Activated T-helper 17 cell treated with anti-CD3 and anti-CD28 coated beads, Interleukin-2, amount 50 U/mL, for 72 hours (primary cell): ENCODE data around the gene ABCA6. TPM values are rescaled to one million over a fixed set of nuclear protein-coding genes. Genes with fewer than 3 reads are reported as not detected.
"Not testable (repeated sequence)": the region's sequence is repeated elsewhere in the genome, so short reads cannot be mapped to it uniquely, and the experiment has no call there.

Experiments
- ATAC-seq: fragments of 150-1000 bp; cut with Tn5 transposase; replicated peaks from 2 replicates; pipeline ENCODE4 v1.10.0; 2021; ENCODE audit warnings: mild to moderate bottlenecking, moderate library complexity
- H3K27ac Mint-ChIP-seq: one replicate; pipeline ENCODE4 v1.8.0; 2022; ENCODE audit warnings: mixed read lengths
- H3K27me3 Mint-ChIP-seq: one replicate; pipeline ENCODE4 v1.8.0; 2022; ENCODE audit warnings: mixed read lengths
- H3K36me3 Mint-ChIP-seq: one replicate; pipeline ENCODE4 v1.8.0; 2022; ENCODE audit warnings: low read depth, mild to moderate bottlenecking, mixed read lengths
- H3K4me1 Mint-ChIP-seq: one replicate; pipeline ENCODE4 v1.8.0; 2022; ENCODE audit warnings: mixed read lengths
- H3K4me3 Mint-ChIP-seq: one replicate; pipeline ENCODE4 v1.8.0; 2022; ENCODE audit warnings: mild to moderate bottlenecking, mixed read lengths
- H3K9me3 Mint-ChIP-seq: one replicate; pipeline ENCODE4 v1.8.0; 2022; ENCODE audit warnings: mixed read lengths
- total RNA-seq, 2 donors: library from RNA; stranded (reverse); gene quantifications; one replicate each; pipeline ENCODE4 v1.2.3, GENCODE V29; 2022

Gene ABCA6
- total RNA-seq, 2 donors from 2014 or later, result 0.24 to 0.90 TPM

GRCh38 chr17:69105907-69106730 is 35.6 kb downstream of the ABCA6 start:
- H3K27me3 Mint-ChIP-seq, result no peaks in the 10 kb centered on the region
- ATAC-seq, result no peak
- H3K9me3 Mint-ChIP-seq, result no peaks in the 10 kb centered on the region
- no peak overlapping the region for H3K4me3 Mint-ChIP-seq
- H3K36me3 Mint-ChIP-seq, result no peaks in the 10 kb centered on the region
- no peak overlapping the region for H3K27ac Mint-ChIP-seq
- no peaks in the 10 kb centered on the region for H3K4me1 Mint-ChIP-seq

- no peak overlapping the region for H3K4me3 Mint-ChIP-seq
- no peaks in the 10 kb centered on the region for H3K9me3 Mint-ChIP-seq
- no peaks in the 10 kb centered on the region for H3K36me3 Mint-ChIP-seq
- no peak overlapping the region for H3K27ac Mint-ChIP-seq
- no peaks in the 10 kb centered on the region for H3K27me3 Mint-ChIP-seq
- ATAC-seq, result no peak
- H3K4me1 Mint-ChIP-seq, result no peaks in the 10 kb centered on the region
Observed at GRCh38 chr17:69103557-69104233, 38.0 kb downstream of the ABCA6 start.

- no peaks in the 10 kb centered on the region for H3K9me3 Mint-ChIP-seq
- ATAC-seq, result no peak
- no peaks in the 10 kb centered on the region for H3K36me3 Mint-ChIP-seq
- H3K4me3 Mint-ChIP-seq, result no peak overlapping the region
- H3K27ac Mint-ChIP-seq, result no peak overlapping the region
- H3K27me3 Mint-ChIP-seq, result no peaks in the 10 kb centered on the region
- H3K4me1 Mint-ChIP-seq, result no peaks in the 10 kb centered on the region
Observed at GRCh38 chr17:69098625-69099024, 43.1 kb downstream of the ABCA6 start.

- no peak overlapping the region for H3K4me3 Mint-ChIP-seq
- H3K27me3 Mint-ChIP-seq, result peaks cover 5% of the 10 kb centered on the region
- no peaks in the 10 kb centered on the region for H3K4me1 Mint-ChIP-seq
- no peaks in the 10 kb centered on the region for H3K36me3 Mint-ChIP-seq
- no peak for ATAC-seq
- no peak overlapping the region for H3K27ac Mint-ChIP-seq
- no peaks in the 10 kb centered on the region for H3K9me3 Mint-ChIP-seq
Observed at GRCh38 chr17:69096541-69096940, 45.2 kb downstream of the ABCA6 start.

GRCh38 chr17:69093995-69094394 is 47.7 kb downstream of the ABCA6 start:
- Mint-ChIP-seq H3K27me3 (peaks cover 5% of the 10 kb centered on the region), H3K27ac (no peak overlapping the region), H3K4me1 (no peaks in the 10 kb centered on the region), H3K9me3 (no peaks in the 10 kb centered on the region), H3K4me3 (no peak overlapping the region), H3K36me3 (no peaks in the 10 kb centered on the region)
- ATAC-seq, result no peak

- Mint-ChIP-seq H3K36me3 (no peaks in the 10 kb centered on the region), H3K4me1 (no peaks in the 10 kb centered on the region), H3K27me3 (peaks cover 5% of the 10 kb centered on the region), H3K9me3 (peaks cover 4% of the 10 kb centered on the region), H3K4me3 (no peak overlapping the region), H3K27ac (no peak overlapping the region)
- ATAC-seq, result no peak
Observed at GRCh38 chr17:69093279-69093789, 48.4 kb downstream of the ABCA6 start.

GRCh38 chr17:69090365-69090764 is 51.3 kb downstream of the ABCA6 start:
- H3K36me3 Mint-ChIP-seq, result no peaks in the 10 kb centered on the region
- no peak overlapping the region for H3K27ac Mint-ChIP-seq
- H3K4me1 Mint-ChIP-seq, result no peaks in the 10 kb centered on the region
- peaks cover 4% of the 10 kb centered on the region for H3K9me3 Mint-ChIP-seq
- H3K4me3 Mint-ChIP-seq, result no peak overlapping the region
- no peak for ATAC-seq
- H3K27me3 Mint-ChIP-seq, result peaks cover 5% of the 10 kb centered on the region

- Mint-ChIP-seq H3K4me1 (no peaks in the 10 kb centered on the region), H3K27ac (no peak overlapping the region), H3K36me3 (no peaks in the 10 kb centered on the region), H3K4me3 (no peak overlapping the region), H3K9me3 (peaks cover 4% of the 10 kb centered on the region), H3K27me3 (peaks cover 5% of the 10 kb centered on the region)
- no peak for ATAC-seq
Observed at GRCh38 chr17:69088643-69089200, 53.0 kb downstream of the ABCA6 start.

GRCh38 chr17:69086641-69087040 is 55.1 kb downstream of the ABCA6 start:
- Mint-ChIP-seq H3K27ac (no peak overlapping the region), H3K36me3 (no peaks in the 10 kb centered on the region), H3K27me3 (no peaks in the 10 kb centered on the region), H3K4me1 (no peaks in the 10 kb centered on the region), H3K4me3 (no peak overlapping the region), H3K9me3 (peaks cover 9% of the 10 kb centered on the region)
- ATAC-seq, result no peak

GRCh38 chr17:69084911-69085310 is 56.8 kb downstream of the ABCA6 start:
- Mint-ChIP-seq H3K4me1 (no peaks in the 10 kb centered on the region), H3K36me3 (no peaks in the 10 kb centered on the region), H3K27ac (no peak overlapping the region), H3K9me3 (peaks cover 9% of the 10 kb centered on the region), H3K4me3 (no peak overlapping the region), H3K27me3 (no peaks in the 10 kb centered on the region)
- ATAC-seq, result no peak

- no peak for ATAC-seq
- no peaks in the 10 kb centered on the region for H3K27me3 Mint-ChIP-seq
- no peak overlapping the region for H3K27ac Mint-ChIP-seq
- H3K9me3 Mint-ChIP-seq, result peaks cover 5% of the 10 kb centered on the region
- H3K4me1 Mint-ChIP-seq, result no peaks in the 10 kb centered on the region
- H3K36me3 Mint-ChIP-seq, result no peaks in the 10 kb centered on the region
- no peak overlapping the region for H3K4me3 Mint-ChIP-seq
Observed at GRCh38 chr17:69082696-69083095, 59.0 kb downstream of the ABCA6 start.

- no peaks in the 10 kb centered on the region for H3K4me1 Mint-ChIP-seq
- ATAC-seq, result no peak
- no peak overlapping the region for H3K27ac Mint-ChIP-seq
- no peaks in the 10 kb centered on the region for H3K27me3 Mint-ChIP-seq
- H3K4me3 Mint-ChIP-seq, result no peak overlapping the region
- H3K9me3 Mint-ChIP-seq, result peaks cover 16% of the 10 kb centered on the region
- H3K36me3 Mint-ChIP-seq, result no peaks in the 10 kb centered on the region
Observed at GRCh38 chr17:69078864-69079263, 62.8 kb downstream of the ABCA6 start.

- Mint-ChIP-seq H3K27ac (no peak overlapping the region), H3K4me1 (no peaks in the 10 kb centered on the region), H3K9me3 (peaks cover 26% of the 10 kb centered on the region), H3K4me3 (no peak overlapping the region), H3K36me3 (no peaks in the 10 kb centered on the region), H3K27me3 (no peaks in the 10 kb centered on the region)
- no peak for ATAC-seq
Observed at GRCh38 chr17:69075823-69076222, 65.9 kb downstream of the ABCA6 start.

GRCh38 chr17:69073392-69073791 is 68.3 kb downstream of the ABCA6 start:
- not testable (repeated sequence) for H3K27me3 Mint-ChIP-seq, H3K4me1 Mint-ChIP-seq, H3K4me3 Mint-ChIP-seq

GRCh38 chr17:69072803-69073256 is 68.9 kb downstream of the ABCA6 start:
- peaks cover 26% of the 10 kb centered on the region for H3K9me3 Mint-ChIP-seq
- H3K36me3 Mint-ChIP-seq, H3K27me3 Mint-ChIP-seq, H3K27ac Mint-ChIP-seq, H3K4me1 Mint-ChIP-seq, H3K4me3 Mint-ChIP-seq, ATAC-seq: not testable (repeated sequence)

More at GRCh38 chr17:69073392-69073791, 68.3 kb downstream of the ABCA6 start:
- not testable (repeated sequence) for ATAC-seq, H3K27ac Mint-ChIP-seq, H3K36me3 Mint-ChIP-seq
- H3K9me3 Mint-ChIP-seq, result peaks cover 26% of the 10 kb centered on the region
